ENCODE data around the gene ZFHX2.

Gene ZFHX2

GRCh38 chr14:23577710-23578392, 26.3 kb upstream of the ZFHX2 start:
- no peak for TF ChIP-seq CTCF (IDR thresholded peaks at IDR 0.05; ENCODE audit: low read length, missing control alignments)
- H3K4me3 ChIP-seq (replicated peaks; ENCODE audit: low read depth, low read length): no peak overlapping the region
- DNase-seq (ENCODE audit: low read depth): no peak

- no peak for DNase-seq (ENCODE audit: low read depth)
- H3K4me3 ChIP-seq (replicated peaks; ENCODE audit: low read depth, low read length): no peak overlapping the region
- TF ChIP-seq CTCF (IDR thresholded peaks at IDR 0.05; ENCODE audit: low read length, missing control alignments): no peak
These were observed 25.6 kb upstream of the ZFHX2 start for GRCh38 chr14:23577004-23577681.

GRCh38 chr14:23573384-23574015, 21.9 kb upstream of the ZFHX2 start:
- DNase-seq (ENCODE audit: low read depth): no peak
- TF ChIP-seq CTCF (IDR thresholded peaks at IDR 0.05; ENCODE audit: low read length, missing control alignments): no peak
- H3K4me3 ChIP-seq (replicated peaks; ENCODE audit: low read depth, low read length): no peak overlapping the region

GRCh38 chr14:23572836-23573235, 21.3 kb upstream of the ZFHX2 start:
- TF ChIP-seq CTCF (IDR thresholded peaks at IDR 0.05; ENCODE audit: low read length, missing control alignments): no peak
- DNase-seq (ENCODE audit: low read depth): no peak
- H3K4me3 ChIP-seq (replicated peaks; ENCODE audit: low read depth, low read length): no peak overlapping the region

GRCh38 chr14:23572524-23572828, 20.9 kb upstream of the ZFHX2 start:
- no peak for TF ChIP-seq CTCF (IDR thresholded peaks at IDR 0.05; ENCODE audit: low read length, missing control alignments)
- DNase-seq (ENCODE audit: low read depth): no peak
- H3K4me3 ChIP-seq (replicated peaks; ENCODE audit: low read depth, low read length): no peak overlapping the region

- H3K4me3 ChIP-seq (replicated peaks; ENCODE audit: low read depth, low read length): no peak overlapping the region
- no peak for DNase-seq (ENCODE audit: low read depth)
- TF ChIP-seq CTCF (IDR thresholded peaks at IDR 0.05; ENCODE audit: low read length, missing control alignments): no peak
These were observed 20.3 kb upstream of the ZFHX2 start for GRCh38 chr14:23571701-23572523.
